Neural progenitor cell (in vitro differentiated cells): ENCODE results near the gene RRH. TPM values are rescaled to one million over a fixed set of nuclear protein-coding genes. Genes with fewer than 3 reads are reported as not detected.

ENCODE experiments used
- DNase-seq: peaks from one replicate; pipeline ENCODE4 v3.0.0-alpha.2; 2016; ENCODE audit warnings: low spot score
- H2AFZ ChIP-seq: fragments of 200-600 bp; sonication (generic); replicated peaks from 2 replicates; pipeline ENCODE4 v1.6.1; 2016; ENCODE audit warnings: antibody characterized with exemption
- H3F3A ChIP-seq: fragments of 200-600 bp; sonication (generic); 2 replicates; pipeline ENCODE4 v1.6.1; 2016; ENCODE audit warnings: antibody characterized with exemption, low read depth
- H3K27ac ChIP-seq: fragments of 200-600 bp; sonication (generic); 2 replicates; pipeline ENCODE4 v1.5.1; 2016; ENCODE audit warnings: mild to moderate bottlenecking
- H3K27me3 ChIP-seq: fragments of 200-600 bp; sonication (generic); 2 replicates; pipeline ENCODE4 v1.6.1; 2016; ENCODE audit warnings: mild to moderate bottlenecking, moderate library complexity
- H3K36me3 ChIP-seq: fragments of 200-600 bp; sonication (generic); 2 replicates; pipeline ENCODE4 v1.5.1; 2016
- H3K4me1 ChIP-seq: fragments of 200-600 bp; sonication (generic); 2 replicates; pipeline ENCODE4 v1.6.1; 2016; ENCODE audit warnings: mixed run types
- H3K4me2 ChIP-seq: fragments of 200-600 bp; sonication (generic); 2 replicates; pipeline ENCODE4 v1.6.1; 2016
- H3K4me3 ChIP-seq: fragments of 200-600 bp; sonication (generic); 2 replicates; pipeline ENCODE4 v1.5.1; 2016
- H3K79me2 ChIP-seq: fragments of 200-600 bp; sonication (generic); 2 replicates; pipeline ENCODE4 v1.6.1; 2016; ENCODE audit warnings: low read depth
- H3K9ac ChIP-seq: fragments of 200-600 bp; sonication (generic); 2 replicates; pipeline ENCODE4 v1.6.1; 2016
- H3K9me3 ChIP-seq: fragments of 200-600 bp; sonication (generic); 2 replicates; pipeline ENCODE4 v1.5.1; 2016; ENCODE audit warnings: low read depth
- H4K20me1 ChIP-seq: fragments of 200-600 bp; sonication (generic); 2 replicates; pipeline ENCODE4 v1.6.1; 2016; ENCODE audit warnings: low read depth
- H3K27ac Mint-ChIP-seq: 3 replicates; pipeline ENCODE4 v1.8.0; 2021; ENCODE audit warnings: mixed read lengths
- H3K27me3 Mint-ChIP-seq: 2 replicates; pipeline ENCODE4 v1.8.0; 2022; ENCODE audit warnings: low read depth, mild to moderate bottlenecking, inconsistent platforms, moderate library complexity, mixed read lengths; ENCODE audit not compliant: insufficient read depth
- H3K36me3 Mint-ChIP-seq: 3 replicates; pipeline ENCODE4 v1.8.0; 2021; ENCODE audit warnings: mixed read lengths
- H3K4me1 Mint-ChIP-seq: 3 replicates; pipeline ENCODE4 v1.8.0; 2021; ENCODE audit warnings: mixed read lengths
- H3K4me3 Mint-ChIP-seq: 3 replicates; pipeline ENCODE4 v1.8.0; 2021; ENCODE audit warnings: mild to moderate bottlenecking, moderate library complexity, mixed read lengths
- H3K9me3 Mint-ChIP-seq: 3 replicates; pipeline ENCODE4 v1.8.0; 2020; ENCODE audit warnings: mixed read lengths
- CTCF ChIP-seq: fragments of 200-600 bp; sonication (generic); IDR thresholded peaks from 2 replicates; pipeline ENCODE4 v1.5.1; 2017; ENCODE audit warnings: antibody characterized with exemption, mild to moderate bottlenecking
- EZH2 ChIP-seq: fragments of 200-600 bp; sonication (generic); IDR thresholded peaks from 2 replicates; pipeline ENCODE4 v1.6.1; 2017; ENCODE audit warnings: antibody characterized with exemption, mild to moderate bottlenecking, moderate library complexity
- EZH2phosphoT487 ChIP-seq: fragments of 200-600 bp; sonication (generic); IDR thresholded peaks from 2 replicates; pipeline ENCODE4 v1.6.1; 2017; ENCODE audit warnings: antibody characterized with exemption
- total RNA-seq: library from RNA; depleted of rRNA; stranded (reverse); fragments of >200 nt; gene quantifications from 2 replicates; pipeline ENCODE4 v1.2.3, GENCODE V29; 2015; ENCODE audit warnings: low replicate concordance

Gene RRH
- total RNA-seq, 1 donor from 2014 or later: not detected

GRCh38 chr4:109820563-109820962, 7.2 kb upstream of the RRH start:
- no peak overlapping the region for H3K4me2 ChIP-seq
- no peaks in the 10 kb centered on the region for H3K27me3 ChIP-seq
- H3K4me1 Mint-ChIP-seq: peaks cover 20% of the 10 kb centered on the region
- H2AFZ ChIP-seq: no peak overlapping the region
- H3K4me3 Mint-ChIP-seq: no peak overlapping the region
- TF ChIP-seq CTCF (no peak), EZH2 (no peak), EZH2phosphoT487 (no peak)
- peaks cover 6% of the 10 kb centered on the region for H3K4me1 ChIP-seq
- no peak overlapping the region for H3K27ac Mint-ChIP-seq
- H3K4me3 ChIP-seq: no peak overlapping the region
- peaks cover 63% of the 10 kb centered on the region for H3K79me2 ChIP-seq
- peaks cover 17% of the 10 kb centered on the region for H3K36me3 ChIP-seq
- H3K9ac ChIP-seq: no peak overlapping the region
- no peak overlapping the region for H3K27ac ChIP-seq
- H4K20me1 ChIP-seq: no peaks in the 10 kb centered on the region
- peaks cover 2% of the 10 kb centered on the region for H3K27me3 Mint-ChIP-seq
- H3K36me3 Mint-ChIP-seq: peaks cover 38% of the 10 kb centered on the region
- no peaks in the 10 kb centered on the region for H3F3A ChIP-seq
- DNase-seq: no peak
- H3K9me3 ChIP-seq: no peaks in the 10 kb centered on the region
- no peaks in the 10 kb centered on the region for H3K9me3 Mint-ChIP-seq

- Histone ChIP-seq H3K4me3 (no peak overlapping the region), H2AFZ (no peak overlapping the region), H3K36me3 (peaks cover 17% of the 10 kb centered on the region), H4K20me1 (no peaks in the 10 kb centered on the region), H3K9ac (no peak overlapping the region), H3K79me2 (peaks cover 56% of the 10 kb centered on the region), H3F3A (no peaks in the 10 kb centered on the region), H3K27me3 (no peaks in the 10 kb centered on the region), H3K4me2 (no peak overlapping the region), H3K27ac (no peak overlapping the region), H3K9me3 (no peaks in the 10 kb centered on the region), H3K4me1 (peaks cover 6% of the 10 kb centered on the region)
- no peak for DNase-seq
- Mint-ChIP-seq H3K4me3 (no peak overlapping the region), H3K9me3 (no peaks in the 10 kb centered on the region), H3K36me3 (peaks cover 37% of the 10 kb centered on the region), H3K4me1 (peaks cover 13% of the 10 kb centered on the region), H3K27me3 (no peaks in the 10 kb centered on the region), H3K27ac (no peak overlapping the region)
- TF ChIP-seq EZH2phosphoT487 (no peak), EZH2 (no peak), CTCF (no peak)
Observed at GRCh38 chr4:109821185-109821584, 6.6 kb upstream of the RRH start.

GRCh38 chr4:109826719-109827118, 1.1 kb upstream of the RRH start:
- no peak for TF ChIP-seq EZH2phosphoT487
- peak; percentile 58 for TF ChIP-seq CTCF
- TF ChIP-seq EZH2: no peak
- no peak overlapping the region for H3K4me3 ChIP-seq

More at GRCh38 chr4:109826719-109827118, 1.1 kb upstream of the RRH start:
- Mint-ChIP-seq H3K36me3 (peaks cover 14% of the 10 kb centered on the region), H3K9me3 (no peaks in the 10 kb centered on the region), H3K27ac (no peak overlapping the region), H3K27me3 (no peaks in the 10 kb centered on the region), H3K4me1 (no peaks in the 10 kb centered on the region), H3K4me3 (no peak overlapping the region)
- H3K27me3 ChIP-seq: no peaks in the 10 kb centered on the region
- H3K36me3 ChIP-seq: peaks cover 17% of the 10 kb centered on the region
- H3K9me3 ChIP-seq: no peaks in the 10 kb centered on the region
- no peak overlapping the region for H2AFZ ChIP-seq
- no peaks in the 10 kb centered on the region for H3K4me1 ChIP-seq
- H3F3A ChIP-seq: peaks cover 3% of the 10 kb centered on the region
- H3K9ac ChIP-seq: no peak overlapping the region
- peaks cover 1% of the 10 kb centered on the region for H3K79me2 ChIP-seq
- DNase-seq: no peak
- no peaks in the 10 kb centered on the region for H4K20me1 ChIP-seq
- H3K27ac ChIP-seq: no peak overlapping the region
- no peak overlapping the region for H3K4me2 ChIP-seq
